Naive B cell (primary cell): ENCODE data around the gene IL18. TPM values are rescaled to one million over a fixed set of nuclear protein-coding genes. Genes with fewer than 3 reads are reported as not detected.
A peak's percentile ranks its signal among the peaks of the same experiment; 100 is the strongest.
"Not testable (repeated sequence)": the region's sequence is repeated elsewhere in the genome, so short reads cannot be mapped to it uniquely, and the experiment has no call there.

Experiments
- ATAC-seq, 2 donors: fragments of 150-1000 bp; cut with Tn5 transposase; 2 replicates each; pipeline ENCODE4 v1.10.0; 2021; ENCODE audit warnings: low read depth in 2 of 2, mild to moderate bottlenecking in 2 of 2, moderate library complexity in 2 of 2
- DNase-seq: peaks from one replicate; pipeline ENCODE4 v3.0.0; 2022
- H3K27ac Mint-ChIP-seq, 6 donors: one replicate each; pipeline ENCODE4 v1.8.0; 2020 to 2022; ENCODE audit warnings: mild to moderate bottlenecking in 6 of 6, mixed read lengths in 6 of 6, moderate library complexity in 5 of 6, inconsistent platforms in 2 of 6
- H3K27me3 Mint-ChIP-seq, 3 donors: one replicate each; pipeline ENCODE4 v1.8.0; 2021 to 2022; ENCODE audit warnings: mixed read lengths in 3 of 3, mild to moderate bottlenecking in 1 of 3
- H3K36me3 Mint-ChIP-seq, 2 donors: one replicate each; pipeline ENCODE4 v1.8.0; 2020 to 2022; ENCODE audit warnings: mixed read lengths in 2 of 2, inconsistent platforms in 1 of 2, mild to moderate bottlenecking in 1 of 2
- H3K4me1 Mint-ChIP-seq, 3 donors: one replicate each; pipeline ENCODE4 v1.8.0; 2020 to 2022; ENCODE audit warnings: mixed read lengths in 3 of 3, inconsistent platforms in 1 of 3, mild to moderate bottlenecking in 1 of 3, moderate library complexity in 1 of 3
- H3K4me3 Mint-ChIP-seq, 8 donors: one replicate each; pipeline ENCODE4 v1.8.0; 2020 to 2022; ENCODE audit warnings: mild to moderate bottlenecking in 8 of 8, mixed read lengths in 8 of 8, moderate library complexity in 8 of 8, inconsistent platforms in 2 of 8
- H3K9me3 Mint-ChIP-seq, 7 donors: one replicate each; pipeline ENCODE4 v1.8.0; 2020 to 2022; ENCODE audit warnings: mixed read lengths in 7 of 7, mild to moderate bottlenecking in 5 of 7, inconsistent platforms in 2 of 7, moderate library complexity in 1 of 7
- polyA plus RNA-seq, 6 donors: library from polyadenylated mRNA; unstranded; fragments of 300-500 nt; fragmentation: Illumina TruSeq; gene quantifications; one replicate each; pipeline ENCODE4 v1.2.3, GENCODE V29; 2021; ENCODE audit warnings: low read depth in 6 of 6

The IL18 gene
- polyA plus RNA-seq, 6 donors from 2014 or later, result 0.48 to 1.7 (median 1.1) TPM; not detected in 2

GRCh38 chr11:112162761-112163546 lies 940 bp downstream of the IL18 start:
- ATAC-seq (no peak), DNase-seq (no peak)
- Mint-ChIP-seq H3K27me3 (peaks cover 18 to 26% (median 23%) of the 10 kb centered on the region in 3 donors), H3K9me3 (peaks cover 0 to 2% (median 0%) of the 10 kb centered on the region in 7 donors), H3K27ac (no peak overlapping the region), H3K4me3 (no peak overlapping the region), H3K4me1 (peaks cover 6 to 7% (median 6%) of the 10 kb centered on the region in 3 donors), H3K36me3 (peaks cover 0 to 18% of the 10 kb centered on the region in 2 donors)

- not testable (repeated sequence) for ATAC-seq, H3K4me3 Mint-ChIP-seq, H3K27ac Mint-ChIP-seq, H3K4me1 Mint-ChIP-seq, H3K9me3 Mint-ChIP-seq, DNase-seq
- peaks cover 18 to 20% (median 20%) of the 10 kb centered on the region in 3 donors for H3K27me3 Mint-ChIP-seq
- peaks cover 0 to 22% of the 10 kb centered on the region in 2 donors for H3K36me3 Mint-ChIP-seq
These were observed 1.7 kb downstream of the IL18 start for GRCh38 chr11:112162200-112162599.

- Mint-ChIP-seq H3K9me3 (peaks cover 0 to 2% (median 0%) of the 10 kb centered on the region in 7 donors), H3K27ac (no peak overlapping the region), H3K36me3 (peaks cover 0 to 17% of the 10 kb centered on the region in 2 donors), H3K4me3 (no peak overlapping the region), H3K4me1 (peaks cover 6 to 7% (median 6%) of the 10 kb centered on the region in 3 donors), H3K27me3 (peaks cover 13 to 18% (median 13%) of the 10 kb centered on the region in 3 donors)
- no peak for ATAC-seq
- no peak for DNase-seq
These were observed 2.9 kb downstream of the IL18 start for GRCh38 chr11:112161012-112161411.

- H3K4me3 Mint-ChIP-seq, result no peak overlapping the region
- H3K27ac Mint-ChIP-seq, result peak overlapping the region in 1 of 6 donors; percentile 7
- H3K36me3 Mint-ChIP-seq, result peaks cover 0 to 17% of the 10 kb centered on the region in 2 donors
- peaks cover 6 to 7% (median 6%) of the 10 kb centered on the region in 3 donors for H3K4me1 Mint-ChIP-seq
- DNase-seq (no peak), ATAC-seq (no peak)
- H3K9me3 Mint-ChIP-seq, result peaks cover 0 to 2% (median 0%) of the 10 kb centered on the region in 7 donors
- H3K27me3 Mint-ChIP-seq, result peaks cover 13 to 18% (median 13%) of the 10 kb centered on the region in 3 donors
These were observed 3.6 kb downstream of the IL18 start for GRCh38 chr11:112160091-112160848.

- no peak for ATAC-seq
- Mint-ChIP-seq H3K4me1 (peaks cover 6 to 7% (median 6%) of the 10 kb centered on the region in 3 donors), H3K27me3 (peaks cover 8 to 18% (median 13%) of the 10 kb centered on the region in 3 donors), H3K9me3 (peaks cover 0 to 2% (median 0%) of the 10 kb centered on the region in 7 donors), H3K27ac (no peak overlapping the region), H3K4me3 (no peak overlapping the region), H3K36me3 (peaks cover 0 to 13% of the 10 kb centered on the region in 2 donors)
- no peak for DNase-seq
These were observed 4.5 kb downstream of the IL18 start for GRCh38 chr11:112159098-112160065.

GRCh38 chr11:112156956-112157766 lies 6.7 kb downstream of the IL18 start:
- H3K36me3 Mint-ChIP-seq, result peaks cover 0 to 8% of the 10 kb centered on the region in 2 donors
- ATAC-seq, result no peak
- DNase-seq, result no peak
- no peak overlapping the region for H3K4me3 Mint-ChIP-seq
- H3K27me3 Mint-ChIP-seq, result peaks cover 4 to 6% (median 5%) of the 10 kb centered on the region in 3 donors
- no peaks in the 10 kb centered on the region for H3K4me1 Mint-ChIP-seq
- no peaks in the 10 kb centered on the region for H3K9me3 Mint-ChIP-seq
- no peak overlapping the region for H3K27ac Mint-ChIP-seq

- peaks cover 0 to 6% (median 0%) of the 10 kb centered on the region in 3 donors for H3K27me3 Mint-ChIP-seq
- no peak for ATAC-seq
- peaks cover 0 to 4% of the 10 kb centered on the region in 2 donors for H3K36me3 Mint-ChIP-seq
- H3K4me1 Mint-ChIP-seq, result no peaks in the 10 kb centered on the region
- H3K4me3 Mint-ChIP-seq, result no peak overlapping the region
- H3K9me3 Mint-ChIP-seq, result no peaks in the 10 kb centered on the region
- no peak for DNase-seq
- H3K27ac Mint-ChIP-seq, result no peak overlapping the region
These were observed 7.5 kb downstream of the IL18 start for GRCh38 chr11:112156153-112156955.

- Mint-ChIP-seq H3K27me3 (no peaks in the 10 kb centered on the region), H3K9me3 (no peaks in the 10 kb centered on the region), H3K27ac (no peak overlapping the region), H3K4me1 (no peaks in the 10 kb centered on the region), H3K36me3 (no peaks in the 10 kb centered on the region), H3K4me3 (no peak overlapping the region)
- DNase-seq (no peak), ATAC-seq (no peak)
These were observed 13.4 kb downstream of the IL18 start for GRCh38 chr11:112150517-112150916.

- peaks cover 0 to 19% (median 9%) of the 10 kb centered on the region in 7 donors for H3K9me3 Mint-ChIP-seq
- no peak overlapping the region for H3K4me3 Mint-ChIP-seq
- no peak for ATAC-seq
- no peak overlapping the region for H3K27ac Mint-ChIP-seq
- H3K4me1 Mint-ChIP-seq, result no peaks in the 10 kb centered on the region
- DNase-seq, result no peak
- peaks cover 8 to 14% of the 10 kb centered on the region in 2 donors for H3K36me3 Mint-ChIP-seq
- H3K27me3 Mint-ChIP-seq, result no peaks in the 10 kb centered on the region
These were observed 20.3 kb downstream of the IL18 start for GRCh38 chr11:112143597-112143996.

GRCh38 chr11:112134473-112134872 lies 29.4 kb downstream of the IL18 start:
- DNase-seq (no peak), ATAC-seq (no peak)
- no peaks in the 10 kb centered on the region for H3K27me3 Mint-ChIP-seq
- H3K4me3 Mint-ChIP-seq, result no peak overlapping the region
- no peaks in the 10 kb centered on the region for H3K9me3 Mint-ChIP-seq
- no peak overlapping the region for H3K27ac Mint-ChIP-seq
- H3K4me1 Mint-ChIP-seq, result peaks cover 0 to 5% (median 0%) of the 10 kb centered on the region in 3 donors
- peaks cover 0 to 6% of the 10 kb centered on the region in 2 donors for H3K36me3 Mint-ChIP-seq

GRCh38 chr11:112132737-112133136 lies 31.2 kb downstream of the IL18 start:
- Mint-ChIP-seq H3K27ac (no peak overlapping the region), H3K4me3 (no peak overlapping the region), H3K4me1 (peaks cover 0 to 6% (median 0%) of the 10 kb centered on the region in 3 donors), H3K27me3 (no peaks in the 10 kb centered on the region), H3K9me3 (no peaks in the 10 kb centered on the region), H3K36me3 (peaks cover 0 to 6% of the 10 kb centered on the region in 2 donors)
- no peak for ATAC-seq
- DNase-seq, result no peak
